SHP77 (cell line): ENCODE results near the gene SLC2A2.
A peak's percentile ranks its signal among the peaks of the same experiment; 100 is the strongest.

Source experiments
- DNase-seq, 2 experiments: peaks; one replicate each; lab custom pipeline; 2025; lab: John Stamatoyannopoulos, UW

SLC2A2 gene

DNA sequence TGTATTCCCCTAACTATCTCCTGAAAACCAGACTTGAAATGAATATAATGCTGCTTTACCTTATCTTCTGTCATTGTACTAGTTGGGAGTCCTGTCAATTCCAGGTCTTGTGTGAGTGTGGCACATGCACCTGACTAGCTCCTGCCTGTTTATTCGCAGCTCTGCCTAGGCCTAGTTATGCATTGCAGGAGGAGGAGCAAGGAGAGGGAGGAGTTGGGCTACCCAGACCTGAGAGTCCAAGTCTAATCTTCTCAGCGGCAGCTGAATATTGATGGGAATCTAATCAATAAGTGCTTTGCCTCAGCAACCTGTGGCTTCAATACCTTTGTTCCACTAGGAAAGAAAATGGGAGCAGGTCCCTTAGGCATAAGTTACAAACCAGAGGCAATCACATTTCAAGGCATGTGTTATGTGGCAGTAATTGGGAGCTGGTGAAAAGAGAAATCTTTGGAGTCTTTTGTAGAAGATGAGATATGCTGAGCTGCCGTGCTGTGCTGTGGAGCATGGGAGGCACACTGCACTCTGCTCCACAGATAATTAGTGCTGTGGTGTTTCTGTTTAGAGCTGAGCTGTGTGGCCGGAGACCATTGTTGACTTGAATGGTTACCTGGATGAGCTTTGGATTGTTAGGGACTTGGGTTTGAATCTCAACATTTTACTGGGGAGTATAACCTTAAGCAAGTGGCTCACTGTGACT lies at the start of gene SLC2A2:
SLC2A2 (minus strand) TSS at position 124 of the 697 bp plus-strand sequence; CDS start at position 74, 50 bp downstream.
- no peak for DNase-seq

DNA sequence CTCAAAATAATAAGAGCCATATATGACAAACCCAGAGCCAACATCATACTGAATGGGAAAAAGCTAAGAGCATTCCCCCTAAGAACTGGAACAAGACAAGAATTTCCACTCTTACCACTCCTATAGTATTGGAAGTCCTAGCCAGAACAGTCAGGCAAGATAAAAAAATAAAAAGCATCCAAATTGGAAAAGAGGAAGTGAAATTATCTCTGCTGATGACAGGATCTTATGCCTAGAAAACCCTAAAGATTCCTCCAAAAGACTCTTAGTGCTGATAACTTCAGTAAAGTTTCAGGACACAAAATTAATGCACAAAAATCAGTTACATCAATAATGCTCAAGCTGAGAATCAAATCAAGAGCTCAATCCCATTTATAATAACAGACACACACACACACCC lies 45.9 kb upstream of the SLC2A2 start:
- DNase-seq, result no peak

DNA sequence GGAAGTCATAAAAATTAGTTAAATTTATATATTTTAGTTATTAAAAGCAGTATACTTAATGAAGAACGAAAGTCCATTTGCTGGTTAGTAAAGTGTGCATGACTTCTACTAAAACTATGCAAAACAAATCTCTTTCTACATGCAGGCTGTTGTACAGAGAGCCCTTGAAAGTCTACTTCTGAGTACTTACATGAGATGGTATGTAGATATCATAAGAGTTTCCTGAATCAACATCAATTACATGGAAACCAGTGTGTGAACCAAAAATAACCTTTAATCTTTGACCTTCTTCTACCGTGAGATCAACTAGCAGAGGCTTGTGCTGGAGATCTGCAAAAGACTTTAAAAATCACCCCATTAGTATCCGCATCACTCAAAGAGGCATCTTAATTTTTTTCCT lies 42.1 kb upstream of the SLC2A2 start:
- DNase-seq, result no peak

DNA sequence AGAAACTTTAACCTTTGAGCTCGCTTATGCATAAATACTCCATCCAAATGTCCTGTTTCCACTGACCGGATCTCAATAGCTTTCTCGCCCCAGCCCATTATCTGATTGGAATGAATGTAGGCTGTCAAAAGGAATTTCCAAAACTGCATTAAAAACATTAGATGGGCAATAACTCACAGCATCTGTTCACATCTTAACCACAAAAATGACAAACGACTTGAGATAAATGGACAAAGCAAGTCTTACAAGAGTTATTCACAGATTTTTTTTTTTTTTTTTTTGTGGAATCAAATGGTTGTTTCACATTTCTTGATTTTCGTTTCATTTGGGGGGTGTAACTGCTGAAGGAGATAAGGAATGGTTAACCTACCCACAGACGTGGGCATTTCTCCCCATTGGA lies 39.7 kb upstream of the SLC2A2 start:
- no peak for DNase-seq

DNA sequence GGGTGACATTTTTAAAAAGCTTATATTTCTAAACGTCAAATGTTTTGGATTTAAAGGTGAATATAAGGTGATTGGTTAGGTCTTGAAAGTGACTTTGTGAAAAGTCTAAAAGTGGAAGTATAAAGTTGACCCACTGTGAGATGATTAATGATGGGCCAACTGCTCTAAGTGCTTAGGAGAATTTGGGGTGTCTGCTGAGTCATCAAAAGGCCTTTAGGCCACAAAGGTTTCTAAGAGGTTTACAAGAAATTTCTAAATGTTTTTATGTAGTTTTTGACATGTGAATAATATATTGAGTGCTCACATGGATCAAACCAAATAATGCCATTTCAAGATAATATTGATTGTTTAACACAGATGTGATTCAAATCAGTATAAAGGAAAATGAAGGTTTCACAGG lies 39.2 kb upstream of the SLC2A2 start:
- no peak for DNase-seq

DNA sequence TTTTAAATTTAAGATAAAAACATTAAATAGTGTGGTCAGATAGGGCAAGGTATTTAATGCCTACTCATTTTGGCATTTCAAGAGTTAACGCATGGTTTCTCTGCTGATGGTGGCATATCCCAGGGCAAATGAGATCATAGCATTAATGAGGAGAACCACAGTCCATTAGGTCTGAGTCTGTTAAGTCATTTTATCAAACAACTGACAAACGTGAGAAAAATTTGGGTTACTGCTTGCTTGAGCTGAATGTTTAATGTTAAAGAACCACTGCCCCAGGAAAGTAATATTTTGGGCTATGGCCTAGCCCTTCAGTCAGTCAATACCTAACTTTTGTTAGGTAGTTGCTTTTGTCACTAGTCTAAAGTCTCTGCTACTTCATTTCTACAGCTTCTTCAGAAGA lies 37.9 kb upstream of the SLC2A2 start:
- no peak for DNase-seq

GRCh38 chr3:171061749-171062148 lies 35.2 kb upstream of the SLC2A2 start:
- no peak for DNase-seq

GRCh38 chr3:171059978-171060377 lies 33.5 kb upstream of the SLC2A2 start:
- no peak for DNase-seq

- no peak for DNase-seq
Observed at GRCh38 chr3:171058873-171059603, 32.5 kb upstream of the SLC2A2 start.

DNA sequence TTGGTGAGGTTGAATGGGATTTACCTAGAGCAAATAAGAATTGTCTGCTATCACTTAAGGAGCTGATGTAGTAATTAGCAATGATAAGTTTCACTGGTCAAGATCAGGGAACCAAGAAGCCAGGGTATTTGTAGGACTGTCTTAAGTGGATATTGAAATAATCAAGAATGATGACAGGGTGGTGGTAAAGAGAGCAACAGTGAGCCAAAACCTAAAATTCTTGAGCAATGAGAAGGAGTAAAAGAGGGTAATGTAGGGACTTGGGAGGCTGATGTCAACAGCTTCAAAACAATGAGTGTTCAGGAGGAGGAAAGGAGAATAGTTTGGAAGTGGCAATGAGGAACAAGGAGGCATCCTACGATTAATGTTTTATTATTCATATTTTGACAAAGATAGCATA lies 31.5 kb upstream of the SLC2A2 start:
- DNase-seq, result no peak

- no peak for DNase-seq
Observed at GRCh38 chr3:171057072-171057471, 30.6 kb upstream of the SLC2A2 start.

- no peak for DNase-seq
Observed at GRCh38 chr3:171056528-171056927, 30.0 kb upstream of the SLC2A2 start.

DNA sequence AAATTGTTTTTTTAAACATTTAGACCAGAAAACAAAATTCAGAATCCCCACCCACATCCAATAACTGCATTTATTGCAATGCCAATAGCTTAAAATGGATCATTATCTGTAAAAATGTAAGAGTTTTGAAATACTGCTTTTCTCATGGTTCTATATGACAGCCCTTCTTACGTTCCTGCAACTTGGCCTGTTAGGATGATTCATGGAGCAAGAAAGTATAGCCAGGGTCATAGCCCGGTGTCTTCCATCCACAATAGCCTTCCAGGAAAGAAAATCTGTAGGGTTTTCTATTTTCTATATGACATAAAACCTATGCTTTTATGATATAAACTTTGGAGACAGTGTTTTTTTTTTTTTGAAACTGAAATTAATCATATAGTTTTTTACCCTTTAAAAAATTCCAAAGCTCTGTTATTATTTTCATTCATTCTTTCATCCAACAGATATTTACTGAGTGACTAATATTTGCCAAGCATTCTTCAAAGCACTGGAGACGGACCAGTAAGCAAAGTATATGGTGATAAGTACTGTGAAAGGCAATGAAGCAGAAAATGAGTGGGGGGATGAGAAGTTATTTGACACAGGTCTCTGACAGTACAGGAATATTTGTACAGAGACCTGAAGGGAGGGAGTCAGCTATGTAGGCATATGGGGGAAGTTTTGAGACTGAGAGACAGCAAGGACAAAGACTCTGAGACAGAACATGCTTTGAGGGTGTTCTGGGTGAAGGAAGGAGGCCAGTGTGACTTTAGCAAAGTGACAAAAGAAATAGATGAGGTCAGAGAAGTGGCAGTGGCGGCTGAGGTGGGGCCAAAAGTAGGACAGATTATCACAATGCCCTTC lies 29.0 kb upstream of the SLC2A2 start:
- DNase-seq, result no peak

GRCh38 chr3:171054921-171055320 lies 28.4 kb upstream of the SLC2A2 start:
- DNase-seq, result no peak

DNA sequence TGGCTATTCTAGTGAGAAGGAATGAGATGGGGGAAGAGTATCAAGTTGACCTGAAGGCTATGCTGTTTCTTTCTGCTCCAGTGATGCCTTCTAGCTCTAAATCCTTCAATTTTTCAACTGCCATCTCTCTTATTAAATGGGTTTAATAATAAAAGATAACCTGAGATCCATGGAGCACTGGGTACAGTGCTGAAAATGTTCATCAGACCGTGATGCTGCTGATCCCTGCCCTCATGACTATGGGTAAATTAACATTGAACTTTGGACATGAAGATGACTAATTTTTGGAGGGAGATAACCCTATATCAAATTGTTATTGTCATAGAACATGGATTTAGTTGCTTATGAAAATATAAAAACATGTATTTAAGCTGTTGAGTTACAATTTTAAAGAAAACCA lies 27.7 kb upstream of the SLC2A2 start:
- DNase-seq, result no peak

GRCh38 chr3:171049861-171050444 lies 23.4 kb upstream of the SLC2A2 start:
- DNase-seq, result peak; percentile 29 to 59

- no peak for DNase-seq
Observed at GRCh38 chr3:171046760-171047159, 20.2 kb upstream of the SLC2A2 start.

DNA sequence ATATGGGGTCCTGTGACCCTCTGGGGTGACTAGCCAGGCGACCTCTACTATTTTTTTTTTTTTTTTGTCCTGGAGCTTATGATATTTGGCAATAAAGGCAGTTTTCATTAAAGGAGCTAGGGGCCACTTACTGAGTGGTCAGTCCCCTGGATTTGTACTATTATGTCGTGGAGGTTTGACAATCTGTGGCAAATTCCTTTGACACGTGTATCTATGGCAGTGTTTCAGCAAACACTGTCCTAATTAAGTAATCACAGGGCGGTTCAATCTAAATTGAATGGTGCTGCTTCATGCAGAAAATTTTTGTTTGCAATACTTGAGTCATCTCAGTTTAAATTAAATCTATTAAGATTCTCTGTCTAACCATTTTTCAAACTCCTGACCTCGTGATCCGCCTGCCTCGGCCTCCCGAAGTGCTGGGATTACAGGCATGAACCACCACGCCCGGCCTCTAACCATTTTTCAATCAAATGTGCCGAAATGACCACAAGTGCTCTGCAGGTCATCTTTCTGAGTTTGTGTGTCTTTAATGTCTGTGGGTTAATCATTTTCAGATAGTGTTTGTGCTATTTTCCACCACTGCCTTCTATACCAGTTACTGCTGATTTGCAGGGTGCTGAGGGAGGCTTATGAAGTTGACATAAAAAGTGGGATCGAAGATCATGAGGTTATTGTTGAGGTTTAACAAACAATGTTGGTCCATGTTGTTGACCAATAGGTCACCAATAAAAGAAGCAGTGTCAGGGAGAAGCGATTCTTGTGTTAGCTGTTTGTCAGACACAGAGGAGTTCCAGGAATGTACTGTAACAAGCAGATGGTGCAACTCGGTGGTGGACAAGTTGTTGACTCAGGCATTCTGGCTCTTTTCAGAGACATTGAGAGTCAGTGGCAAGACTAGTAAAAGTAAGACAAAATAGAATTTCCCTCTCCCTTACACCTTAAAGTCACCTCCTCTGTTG lies 18.6 kb upstream of the SLC2A2 start:
- no peak for DNase-seq

- DNase-seq, result no peak
Observed at GRCh38 chr3:171044384-171044783, 17.9 kb upstream of the SLC2A2 start.

- DNase-seq, result no peak
Observed at GRCh38 chr3:171039674-171040073, 13.2 kb upstream of the SLC2A2 start.

- no peak for DNase-seq
Observed at GRCh38 chr3:171038342-171038741, 11.8 kb upstream of the SLC2A2 start.
